Neuronal stem cell (in vitro differentiated cells): ENCODE results near the gene CNNM4.

Experiments
- DNase-seq: peaks from one replicate; pipeline ENCODE4 v3.0.0-alpha.2; 2013; ENCODE audit warnings: low spot score
- H2AFZ ChIP-seq: one replicate; pipeline ENCODE4 v1.6.1; 2013; ENCODE audit warnings: mild to moderate bottlenecking, low read length, inconsistent platforms
- H2AK5ac ChIP-seq: 2 replicates; pipeline ENCODE4 v1.6.1; 2013; ENCODE audit warnings: low read depth, mild to moderate bottlenecking, inconsistent platforms, low read length, moderate library complexity, mixed read lengths
- H2BK120ac ChIP-seq: 2 replicates; pipeline ENCODE4 v1.6.1; 2013; ENCODE audit warnings: low read depth, mild to moderate bottlenecking, inconsistent platforms, low read length, moderate library complexity, mixed read lengths
- H2BK12ac ChIP-seq: one replicate; pipeline ENCODE4 v1.6.1; 2013; ENCODE audit warnings: low read length, inconsistent platforms
- H2BK15ac ChIP-seq: 2 replicates; pipeline ENCODE4 v1.6.1; 2013; ENCODE audit warnings: mild to moderate bottlenecking, low read length, inconsistent platforms, mixed read lengths
- H2BK5ac ChIP-seq: one replicate; pipeline ENCODE4 v1.6.1; 2013; ENCODE audit warnings: inconsistent platforms, mild to moderate bottlenecking, low read length, moderate library complexity
- H3K14ac ChIP-seq: one replicate; pipeline ENCODE4 v1.6.1; 2013; ENCODE audit warnings: low read length, inconsistent platforms
- H3K18ac ChIP-seq: 2 replicates; pipeline ENCODE4 v1.6.1; 2013; ENCODE audit warnings: low read length, inconsistent platforms
- H3K23ac ChIP-seq: 2 replicates; pipeline ENCODE4 v1.6.1; 2013; ENCODE audit warnings: low read depth, mild to moderate bottlenecking, mixed read lengths, low read length, inconsistent platforms; ENCODE audit not compliant: poor library complexity
- H3K27ac ChIP-seq: replicated peaks from 3 replicates; pipeline ENCODE4 v1.5.1; 2013; ENCODE audit warnings: low read length, inconsistent platforms
- H3K27me3 ChIP-seq, 3 experiments: 2 replicates each; pipeline ENCODE4 v1.6.1; 2013; ENCODE audit warnings: low read length in 3 of 3, mild to moderate bottlenecking in 2 of 3, inconsistent platforms in 1 of 3, low read depth in 1 of 3, mixed read lengths in 1 of 3, moderate library complexity in 1 of 3; ENCODE audit not compliant: control insufficient read depth in 3 of 3, insufficient read depth in 3 of 3
- H3K36me3 ChIP-seq, 2 donors: replicated peaks in 1 of 2; 2 replicates each; pipeline ENCODE4 v1.6.1; 2013; ENCODE audit warnings: low read length in 2 of 2; ENCODE audit not compliant: control insufficient read depth in 2 of 2, insufficient read depth in 2 of 2
- H3K4ac ChIP-seq: 2 replicates; pipeline ENCODE4 v1.6.1; 2013; ENCODE audit warnings: inconsistent platforms, mild to moderate bottlenecking, low read length, moderate library complexity
- H3K4me1 ChIP-seq, 2 donors: 1 replicate in 1 of 2; 2 replicates in 1 of 2; pipeline ENCODE4 v1.6.1; 2013; ENCODE audit warnings: low read length in 2 of 2, low read depth in 1 of 2; ENCODE audit not compliant: control insufficient read depth in 2 of 2, insufficient read depth in 1 of 2
- H3K4me2 ChIP-seq: one replicate; pipeline ENCODE4 v1.6.1; 2013; ENCODE audit warnings: mild to moderate bottlenecking, low read length, inconsistent platforms; ENCODE audit not compliant: insufficient read depth, poor library complexity, severe bottlenecking
- H3K4me3 ChIP-seq, 2 donors: 2 replicates each; pipeline ENCODE4 v1.5.1; 2013; ENCODE audit warnings: low read length in 2 of 2, mild to moderate bottlenecking in 2 of 2, inconsistent platforms in 1 of 2, moderate library complexity in 1 of 2
- H3K79me1 ChIP-seq: one replicate; pipeline ENCODE4 v1.6.1; 2013; ENCODE audit warnings: low read depth, mild to moderate bottlenecking, inconsistent platforms, low read length, moderate library complexity
- H3K9ac ChIP-seq: one replicate; pipeline ENCODE4 v1.6.1; 2013; ENCODE audit warnings: mild to moderate bottlenecking, low read depth, low read length, inconsistent platforms; ENCODE audit not compliant: poor library complexity
- H3K9me3 ChIP-seq, 2 donors: replicated peaks in 1 of 2; 2 replicates each; pipeline versions ENCODE3 to v1.6.1; 2013; ENCODE audit warnings: low read length in 2 of 2, mild to moderate bottlenecking in 2 of 2, inconsistent platforms in 1 of 2, low read depth in 1 of 2, mixed read lengths in 1 of 2, moderate library complexity in 1 of 2; ENCODE audit not compliant: control insufficient read depth in 2 of 2, insufficient read depth in 1 of 2
- H4K8ac ChIP-seq: one replicate; pipeline ENCODE4 v1.6.1; 2013; ENCODE audit warnings: low read depth, mild to moderate bottlenecking, inconsistent platforms, low read length, moderate library complexity
- H4K91ac ChIP-seq: one replicate; pipeline ENCODE4 v1.6.1; 2013; ENCODE audit warnings: low read length, low read depth, mild to moderate bottlenecking, inconsistent platforms; ENCODE audit not compliant: poor library complexity
- WGBS, 2 donors: extraction: QIAGEN DNeasy Blood & Tissue Kit; methylation state at CpG; one replicate each; pipeline ENCODE4 v1.1.7; 2013; ENCODE audit warnings: missing lambda C conversion rate in 2 of 2, mixed read lengths in 1 of 2; ENCODE audit not compliant: insufficient read length in 2 of 2, insufficient replicate concordance in 1 of 2; ENCODE audit errors: extremely low coverage in 2 of 2; 5-methylcytosine and 5-hydroxymethylcytosine counted together

CNNM4 gene

DNA sequence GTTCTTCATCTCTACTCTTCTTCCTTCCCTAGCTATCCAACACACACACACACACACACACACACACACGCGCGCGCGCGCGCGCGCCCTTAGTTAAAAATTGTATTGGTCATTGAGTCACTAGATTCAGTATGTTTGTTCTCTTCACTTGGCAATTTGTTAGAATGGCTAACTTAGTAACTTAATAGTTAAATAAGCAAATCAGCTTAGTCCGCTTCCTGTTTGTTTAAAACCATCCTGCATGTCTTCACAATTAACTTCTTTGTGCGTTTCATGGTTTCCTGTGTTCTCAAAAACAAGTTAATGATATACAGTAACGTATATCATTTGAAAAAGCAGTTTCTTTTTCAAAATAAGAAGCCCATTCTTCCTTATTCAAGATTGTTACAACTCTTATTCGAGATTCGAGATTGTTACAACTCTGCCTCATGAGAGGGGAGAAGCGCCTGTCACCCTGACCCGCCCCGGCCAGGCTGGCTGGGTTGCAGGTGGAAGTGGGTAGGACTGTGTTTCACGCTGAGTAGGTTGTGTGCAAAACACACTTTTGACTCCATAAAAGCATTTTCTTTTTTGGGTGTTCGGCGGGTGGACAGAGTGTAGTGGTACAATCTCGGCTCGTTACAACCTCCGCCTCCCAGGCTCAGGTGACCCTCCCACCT, 45.9 kb downstream of the CNNM4 start:
- WGBS, 2 donors: no CpG with 5 or more reads among the region's 23 CpGs
- H3K23ac ChIP-seq: no peak overlapping the region

DNA sequence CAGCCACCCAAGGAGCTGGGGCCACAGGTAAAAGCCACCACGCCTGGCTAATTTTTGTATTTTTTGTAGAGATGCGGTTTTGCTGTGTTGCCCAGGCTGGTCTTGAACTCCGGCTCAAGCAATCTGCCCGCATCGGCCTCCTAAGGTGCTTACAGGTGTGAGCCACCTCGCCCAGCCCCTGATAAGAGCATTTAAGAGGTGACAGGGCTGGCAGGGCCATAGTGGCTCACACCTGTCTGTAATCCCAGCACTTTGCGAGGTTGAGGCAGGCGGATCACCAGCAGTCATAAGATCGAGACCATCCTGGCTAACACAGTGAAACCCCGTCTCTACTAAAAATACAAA, 46.4 kb downstream of the CNNM4 start:
- Histone ChIP-seq H3K9me3 (peaks cover 0 to 2% of the 10 kb centered on the region in 2 donors), H3K27ac (no peak overlapping the region), H2BK12ac (no peak overlapping the region), H2BK120ac (no peak overlapping the region), H3K79me1 (peaks cover 5% of the 10 kb centered on the region), H2BK15ac (no peak overlapping the region), H3K4ac (no peak overlapping the region), H3K4me2 (no peak overlapping the region), H2AK5ac (no peak overlapping the region), H3K27me3 (no peaks in the 10 kb centered on the region), H4K8ac (no peak overlapping the region), H3K18ac (no peak overlapping the region), H4K91ac (no peak overlapping the region), H3K14ac (peak overlapping the region; percentile 71), H2BK5ac (no peak overlapping the region), H3K36me3 (peaks cover 19 to 20% of the 10 kb centered on the region in 2 donors), H3K9ac (no peak overlapping the region), H2AFZ (no peak overlapping the region), H3K4me3 (peak overlapping the region in 1 of 2 donors; percentile 52), H3K4me1 (no peaks in the 10 kb centered on the region), H3K23ac (no peak overlapping the region)
- DNase-seq: no peak
- no CpG with 5 or more reads among the region's 10 CpGs for WGBS, 2 donors

More for the DNA sequence above, 45.9 kb downstream of the CNNM4 start:
- Histone ChIP-seq H2AFZ (no peak overlapping the region), H3K27me3 (no peaks in the 10 kb centered on the region), H2BK5ac (no peak overlapping the region), H3K4ac (no peak overlapping the region), H4K8ac (no peak overlapping the region), H2AK5ac (no peak overlapping the region), H3K4me2 (no peak overlapping the region), H3K36me3 (peaks cover 23% of the 10 kb centered on the region in 2 donors), H3K4me3 (no peak overlapping the region), H4K91ac (no peak overlapping the region), H3K27ac (no peak overlapping the region), H3K9ac (no peak overlapping the region), H3K79me1 (peaks cover 5% of the 10 kb centered on the region), H2BK120ac (no peak overlapping the region), H3K14ac (no peak overlapping the region), H3K9me3 (peaks cover 0 to 5% of the 10 kb centered on the region in 2 donors), H3K4me1 (no peaks in the 10 kb centered on the region), H2BK12ac (no peak overlapping the region), H2BK15ac (no peak overlapping the region), H3K18ac (no peak overlapping the region)
- DNase-seq: no peak

DNA sequence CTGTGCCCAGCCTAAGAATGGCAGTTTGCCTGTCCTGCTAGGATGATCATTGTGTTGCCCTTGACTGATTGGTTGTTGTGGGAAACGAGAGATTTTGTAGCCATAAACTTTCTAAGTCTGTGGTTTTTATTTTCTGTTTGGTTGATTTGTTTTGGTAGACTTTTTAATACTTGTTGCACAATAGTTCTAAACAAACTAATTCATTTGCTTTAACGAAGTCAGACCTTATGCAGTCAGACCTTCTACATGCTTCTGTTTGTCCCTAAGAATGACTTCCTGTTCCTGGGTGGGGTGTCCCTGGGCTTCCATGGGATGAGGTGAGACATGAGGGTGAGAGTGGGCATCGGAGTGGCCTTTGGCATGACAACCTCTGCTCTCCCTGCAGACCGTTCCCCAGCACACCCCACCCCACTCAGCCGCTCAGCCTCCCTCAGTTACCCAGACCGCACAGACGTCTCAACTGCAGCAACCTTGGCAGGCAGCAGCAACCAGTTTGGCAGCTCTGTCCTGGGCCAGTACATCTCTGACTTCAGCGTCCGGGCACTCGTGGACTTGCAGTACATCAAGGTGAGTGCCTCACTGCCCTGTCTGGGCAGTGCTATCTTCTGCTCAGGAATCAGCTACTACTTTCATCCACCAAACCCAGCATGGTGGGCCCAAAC, 47.6 kb downstream of the CNNM4 start:
- WGBS, 2 donors: no CpG with 5 or more reads among the region's 10 CpGs
- Histone ChIP-seq H3K23ac (no peak overlapping the region), H3K4me2 (no peak overlapping the region), H3K18ac (no peak overlapping the region), H2AK5ac (no peak overlapping the region), H2BK5ac (no peak overlapping the region), H3K36me3 (peaks cover 16 to 19% of the 10 kb centered on the region in 2 donors), H3K4ac (no peak overlapping the region), H2AFZ (no peak overlapping the region), H4K8ac (no peak overlapping the region), H3K9me3 (peaks cover 0 to 2% of the 10 kb centered on the region in 2 donors), H3K27me3 (no peaks in the 10 kb centered on the region), H4K91ac (no peak overlapping the region), H3K9ac (no peak overlapping the region), H2BK15ac (no peak overlapping the region), H2BK12ac (no peak overlapping the region), H3K79me1 (peaks cover 3% of the 10 kb centered on the region), H3K4me3 (no peak overlapping the region), H3K27ac (no peak overlapping the region), H3K14ac (no peak overlapping the region), H3K4me1 (no peaks in the 10 kb centered on the region), H2BK120ac (no peak overlapping the region)
- DNase-seq: no peak

DNA sequence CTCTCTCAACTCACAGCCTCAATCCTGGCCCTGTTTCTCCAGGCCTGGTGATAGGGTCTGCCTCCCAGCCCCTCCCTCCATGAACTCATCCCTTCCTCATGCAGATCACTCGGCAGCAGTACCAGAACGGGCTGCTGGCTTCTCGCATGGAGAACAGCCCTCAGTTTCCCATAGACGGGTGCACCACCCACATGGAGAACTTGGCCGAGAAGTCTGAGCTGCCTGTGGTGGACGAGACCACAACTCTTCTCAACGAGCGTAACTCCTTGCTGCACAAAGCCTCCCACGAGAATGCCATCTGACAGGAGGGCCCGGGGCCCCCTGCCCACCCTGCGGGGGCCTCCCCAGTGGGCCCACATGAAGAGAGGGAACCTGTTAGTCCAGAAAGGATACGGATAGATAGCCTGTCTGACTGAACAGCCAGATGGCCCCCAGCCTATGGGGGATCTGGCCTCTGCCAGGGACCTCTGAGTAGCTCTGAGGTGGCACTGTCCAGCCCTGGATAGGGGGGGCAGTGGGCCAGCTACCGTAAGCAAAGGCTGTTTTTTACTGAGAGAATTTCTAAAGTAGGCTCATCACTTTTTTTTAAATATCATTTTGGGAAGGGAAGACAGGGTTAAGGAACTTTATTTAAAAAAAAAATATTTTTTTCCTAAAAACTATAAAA, 48.6 kb downstream of the CNNM4 start:
- H3K9me3 ChIP-seq: peaks cover 0 to 2% of the 10 kb centered on the region in 2 donors

More for the DNA sequence above, 48.6 kb downstream of the CNNM4 start:
- no CpG with 5 or more reads among the region's 13 CpGs for WGBS, 2 donors
- Histone ChIP-seq H4K8ac (no peak overlapping the region), H3K4me1 (no peaks in the 10 kb centered on the region), H3K4ac (no peak overlapping the region), H3K18ac (no peak overlapping the region), H4K91ac (no peak overlapping the region), H2BK5ac (no peak overlapping the region), H2AFZ (no peak overlapping the region), H2AK5ac (no peak overlapping the region), H3K9ac (no peak overlapping the region), H3K23ac (no peak overlapping the region), H3K14ac (no peak overlapping the region), H3K27me3 (no peaks in the 10 kb centered on the region), H3K36me3 (peaks cover 16 to 19% of the 10 kb centered on the region in 2 donors), H2BK15ac (no peak overlapping the region), H3K27ac (no peak overlapping the region), H3K4me3 (no peak overlapping the region), H2BK120ac (no peak overlapping the region), H3K79me1 (peaks cover 3% of the 10 kb centered on the region), H3K4me2 (no peak overlapping the region), H2BK12ac (no peak overlapping the region)
- no peak for DNase-seq
